Neuron (in vitro differentiated cells): ENCODE data around the gene NAALADL2.

Experiments
- H2AFZ ChIP-seq: one replicate; pipeline ENCODE4 v1.6.1; 2013; ENCODE audit warnings: low read depth, mild to moderate bottlenecking, inconsistent platforms, low read length, moderate library complexity
- H3K27me3 ChIP-seq: one replicate; pipeline ENCODE4 v1.6.1; 2013; ENCODE audit warnings: low read length; ENCODE audit not compliant: insufficient read depth
- H3K36me3 ChIP-seq: one replicate; pipeline ENCODE4 v1.6.1; 2013; ENCODE audit warnings: low read length; ENCODE audit not compliant: insufficient read depth
- H3K4me1 ChIP-seq: one replicate; pipeline ENCODE4 v1.6.1; 2013; ENCODE audit warnings: low read length; ENCODE audit not compliant: insufficient read depth
- H3K4me3 ChIP-seq: 2 replicates; pipeline ENCODE4 v1.5.1; 2013; ENCODE audit warnings: mild to moderate bottlenecking, low read length, moderate library complexity
- H3K9me3 ChIP-seq: one replicate; pipeline ENCODE4 v1.6.1; 2013; ENCODE audit warnings: low read length

Gene NAALADL2

GRCh38 chr3:175287361-175287963 lies 428.3 kb downstream of the NAALADL2 start:
- no peaks in the 10 kb centered on the region for H3K27me3 ChIP-seq
- H2AFZ ChIP-seq = no peak overlapping the region
- H3K9me3 ChIP-seq = no peaks in the 10 kb centered on the region
- no peaks in the 10 kb centered on the region for H3K36me3 ChIP-seq
- H3K4me1 ChIP-seq = no peaks in the 10 kb centered on the region
- no peak overlapping the region for H3K4me3 ChIP-seq

GRCh38 chr3:175288621-175289020 lies 429.5 kb downstream of the NAALADL2 start:
- no peaks in the 10 kb centered on the region for H3K9me3 ChIP-seq
- no peaks in the 10 kb centered on the region for H3K4me1 ChIP-seq
- H3K27me3 ChIP-seq = no peaks in the 10 kb centered on the region
- no peak overlapping the region for H3K4me3 ChIP-seq
- H3K36me3 ChIP-seq = no peaks in the 10 kb centered on the region
- no peak overlapping the region for H2AFZ ChIP-seq

DNA sequence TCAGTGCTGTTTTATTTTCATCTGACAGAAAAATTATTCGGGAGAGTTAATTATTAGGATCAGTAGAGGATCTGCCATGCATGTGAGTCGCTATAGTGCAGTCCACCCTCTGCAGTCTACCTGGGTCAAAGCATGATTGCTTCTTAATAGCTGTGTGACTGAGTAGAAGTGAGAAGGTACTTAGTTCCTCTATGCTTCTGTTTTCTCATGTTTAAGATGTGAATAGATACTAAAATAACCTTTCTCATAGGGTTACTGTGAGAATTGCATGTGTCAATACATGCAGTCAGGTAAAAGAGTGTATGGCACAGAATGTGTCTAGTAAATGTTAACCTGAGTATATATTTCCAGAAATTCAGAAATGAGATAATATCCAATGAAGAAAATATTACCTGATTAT lies 435.7 kb downstream of the NAALADL2 start:
- H3K36me3 ChIP-seq = no peaks in the 10 kb centered on the region
- H3K27me3 ChIP-seq = no peaks in the 10 kb centered on the region
- no peak overlapping the region for H2AFZ ChIP-seq
- H3K9me3 ChIP-seq = no peaks in the 10 kb centered on the region
- H3K4me1 ChIP-seq = no peaks in the 10 kb centered on the region
- no peak overlapping the region for H3K4me3 ChIP-seq

- H2AFZ ChIP-seq = no peak overlapping the region
- H3K27me3 ChIP-seq = no peaks in the 10 kb centered on the region
- H3K36me3 ChIP-seq = no peaks in the 10 kb centered on the region
- no peak overlapping the region for H3K4me3 ChIP-seq
- H3K4me1 ChIP-seq = no peaks in the 10 kb centered on the region
- no peaks in the 10 kb centered on the region for H3K9me3 ChIP-seq
Observed at GRCh38 chr3:175295248-175296130, 436.4 kb downstream of the NAALADL2 start.

DNA sequence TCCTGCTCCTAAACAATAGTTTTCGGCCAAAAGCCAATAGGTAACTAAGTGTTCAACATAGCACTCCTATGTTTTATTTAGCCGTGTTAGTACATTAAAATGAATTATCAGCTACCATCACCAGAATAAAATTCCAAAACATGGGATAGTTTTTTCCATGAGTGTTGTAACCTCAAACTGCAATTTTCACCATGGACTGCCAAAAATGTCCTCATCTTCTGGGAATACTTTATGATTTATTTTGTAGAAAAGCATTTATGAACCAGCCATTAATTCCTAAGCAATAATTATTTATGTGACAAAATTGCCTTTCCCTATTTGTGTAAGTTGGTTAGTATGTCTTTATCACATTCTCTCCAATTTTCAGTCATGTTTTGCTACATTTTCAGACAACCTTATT lies 438.1 kb downstream of the NAALADL2 start:
- H3K27me3 ChIP-seq = no peaks in the 10 kb centered on the region
- no peak overlapping the region for H3K4me3 ChIP-seq
- H3K4me1 ChIP-seq = no peaks in the 10 kb centered on the region
- no peak overlapping the region for H2AFZ ChIP-seq
- no peaks in the 10 kb centered on the region for H3K36me3 ChIP-seq
- no peaks in the 10 kb centered on the region for H3K9me3 ChIP-seq

GRCh38 chr3:175301741-175302140 lies 442.6 kb downstream of the NAALADL2 start:
- Histone ChIP-seq H3K4me3 (no peak overlapping the region), H2AFZ (no peak overlapping the region), H3K9me3 (no peaks in the 10 kb centered on the region), H3K4me1 (no peaks in the 10 kb centered on the region), H3K27me3 (no peaks in the 10 kb centered on the region), H3K36me3 (no peaks in the 10 kb centered on the region)

- Histone ChIP-seq H3K27me3 (no peaks in the 10 kb centered on the region), H2AFZ (no peak overlapping the region), H3K4me1 (no peaks in the 10 kb centered on the region), H3K4me3 (no peak overlapping the region), H3K9me3 (no peaks in the 10 kb centered on the region), H3K36me3 (no peaks in the 10 kb centered on the region)
Observed at GRCh38 chr3:175304404-175304803, 445.3 kb downstream of the NAALADL2 start.

DNA sequence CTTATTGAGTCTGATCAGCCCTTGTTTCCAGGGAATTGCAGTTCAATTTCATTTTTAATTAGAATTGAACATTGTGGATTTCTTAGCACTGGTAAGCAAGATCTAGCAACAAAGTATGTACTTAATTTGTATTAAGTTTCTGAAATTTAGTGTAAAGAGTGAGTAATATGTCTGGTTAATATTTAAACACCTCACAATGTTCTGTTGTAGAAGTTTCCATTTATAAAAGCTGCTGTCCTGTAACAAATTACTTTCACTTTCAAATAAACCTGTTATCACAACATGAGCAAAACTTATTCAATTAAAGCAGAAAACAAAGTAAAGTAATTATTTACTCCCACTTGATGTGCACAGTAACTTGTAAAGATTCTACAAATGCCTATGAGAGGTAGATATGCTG lies 448.5 kb downstream of the NAALADL2 start:
- Histone ChIP-seq H3K4me1 (no peaks in the 10 kb centered on the region), H3K4me3 (no peak overlapping the region), H3K36me3 (no peaks in the 10 kb centered on the region), H2AFZ (no peak overlapping the region), H3K27me3 (no peaks in the 10 kb centered on the region), H3K9me3 (no peaks in the 10 kb centered on the region)

DNA sequence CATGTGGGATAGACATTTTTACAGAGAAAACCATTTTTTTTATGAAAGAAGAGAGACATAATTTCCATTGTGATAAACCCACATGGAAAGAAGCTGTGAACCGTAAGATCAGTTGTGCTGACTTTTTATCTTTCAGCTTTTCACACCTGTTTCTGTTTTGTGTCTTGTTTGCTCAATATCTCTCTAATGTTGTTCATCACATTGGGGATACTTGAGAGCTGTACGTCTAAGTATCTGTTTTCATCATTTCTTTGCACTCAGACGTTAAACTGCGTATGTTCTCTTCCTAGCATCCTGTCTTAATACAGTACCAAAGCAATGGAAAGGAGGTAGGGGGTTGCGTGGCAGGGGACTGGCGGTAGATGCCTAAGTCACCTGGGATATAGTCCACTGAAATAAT lies 449.0 kb downstream of the NAALADL2 start:
- H3K27me3 ChIP-seq = no peaks in the 10 kb centered on the region
- no peak overlapping the region for H3K4me3 ChIP-seq
- H3K9me3 ChIP-seq = no peaks in the 10 kb centered on the region
- H3K4me1 ChIP-seq = no peaks in the 10 kb centered on the region
- no peak overlapping the region for H2AFZ ChIP-seq
- no peaks in the 10 kb centered on the region for H3K36me3 ChIP-seq

- Histone ChIP-seq H3K36me3 (no peaks in the 10 kb centered on the region), H3K4me1 (no peaks in the 10 kb centered on the region), H3K9me3 (no peaks in the 10 kb centered on the region), H3K4me3 (no peak overlapping the region), H2AFZ (no peak overlapping the region), H3K27me3 (no peaks in the 10 kb centered on the region)
Observed at GRCh38 chr3:175310046-175310445, 450.9 kb downstream of the NAALADL2 start.

DNA sequence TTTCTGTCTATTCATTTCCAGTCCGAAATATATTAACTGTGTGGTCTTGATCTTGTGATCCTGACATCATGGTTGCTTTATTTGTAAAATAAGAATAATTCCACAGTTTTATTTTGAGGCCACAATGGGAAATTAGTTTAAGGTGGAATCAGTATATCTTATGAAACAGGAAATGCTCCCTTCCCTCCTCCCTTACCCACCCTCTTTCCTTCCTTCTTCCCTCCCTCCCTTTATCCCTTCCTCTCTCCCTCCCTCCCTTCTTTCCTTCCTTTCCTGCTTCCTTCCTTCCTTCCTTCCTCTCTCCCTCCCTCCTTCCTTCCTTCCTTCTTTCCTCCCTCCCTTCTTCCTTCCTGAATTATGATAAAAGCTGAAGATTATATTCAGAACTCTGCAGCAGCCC lies 452.3 kb downstream of the NAALADL2 start:
- Histone ChIP-seq H3K4me1 (no peaks in the 10 kb centered on the region), H2AFZ (no peak overlapping the region), H3K27me3 (no peaks in the 10 kb centered on the region), H3K9me3 (no peaks in the 10 kb centered on the region), H3K4me3 (no peak overlapping the region), H3K36me3 (no peaks in the 10 kb centered on the region)

DNA sequence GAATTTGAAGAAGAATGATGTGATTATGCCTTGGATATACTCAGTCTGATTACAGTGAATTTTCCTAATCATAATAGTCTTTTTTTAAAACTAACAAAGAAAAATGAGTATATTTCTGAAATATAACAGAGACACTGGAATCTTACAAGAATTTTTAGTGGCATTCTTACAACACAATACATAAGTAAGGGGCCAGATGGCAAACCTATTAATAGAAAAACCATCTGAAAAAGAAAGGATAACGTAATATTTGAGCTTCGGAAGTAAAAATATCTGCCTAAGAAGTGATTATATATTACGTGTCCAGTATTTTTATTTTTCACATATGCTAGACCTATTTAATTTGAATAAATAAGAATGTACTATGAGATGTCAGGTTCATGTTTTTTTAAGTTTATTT lies 452.8 kb downstream of the NAALADL2 start:
- H3K4me3 ChIP-seq = no peak overlapping the region
- H2AFZ ChIP-seq = no peak overlapping the region
- no peaks in the 10 kb centered on the region for H3K4me1 ChIP-seq
- H3K9me3 ChIP-seq = no peaks in the 10 kb centered on the region
- no peaks in the 10 kb centered on the region for H3K36me3 ChIP-seq
- H3K27me3 ChIP-seq = no peaks in the 10 kb centered on the region

DNA sequence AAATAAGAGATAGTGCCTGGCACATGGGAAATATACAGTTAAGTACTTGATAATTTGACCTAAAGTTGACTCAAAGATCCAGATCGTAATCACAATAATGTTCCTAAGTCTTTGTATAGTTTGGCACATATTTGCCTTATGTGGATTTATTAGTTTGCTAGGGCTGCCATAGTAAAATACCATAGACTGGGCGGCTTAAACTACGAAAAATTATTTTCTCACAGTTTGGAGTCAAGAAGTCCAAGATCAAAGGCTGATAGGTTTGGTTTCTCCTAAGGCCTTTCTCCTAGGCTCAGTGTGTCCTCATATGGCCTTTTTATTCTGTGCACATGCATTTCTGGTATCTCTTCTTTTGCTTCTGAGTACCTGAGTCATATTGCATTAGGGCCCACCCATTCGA lies 453.7 kb downstream of the NAALADL2 start:
- no peaks in the 10 kb centered on the region for H3K36me3 ChIP-seq
- no peaks in the 10 kb centered on the region for H3K27me3 ChIP-seq
- no peak overlapping the region for H2AFZ ChIP-seq
- H3K4me1 ChIP-seq = no peaks in the 10 kb centered on the region
- no peak overlapping the region for H3K4me3 ChIP-seq
- no peaks in the 10 kb centered on the region for H3K9me3 ChIP-seq
